Mesendoderm (in vitro differentiated cells): ENCODE data around the gene CCDC80.

Source experiments
- DNase-seq: peaks from one replicate; pipeline ENCODE4 v3.0.0; 2013
- H2AK5ac ChIP-seq: 2 replicates; pipeline ENCODE4 v1.6.1; 2013; ENCODE audit warnings: low read length, inconsistent platforms
- H2BK120ac ChIP-seq: 2 replicates; pipeline ENCODE4 v1.6.1; 2013; ENCODE audit warnings: low read depth, mild to moderate bottlenecking, low read length, moderate library complexity, mixed read lengths
- H2BK15ac ChIP-seq: replicated peaks from 2 replicates; pipeline ENCODE4 v1.6.1; 2013; ENCODE audit warnings: low read depth, mild to moderate bottlenecking, moderate library complexity
- H2BK5ac ChIP-seq: 2 replicates; pipeline ENCODE4 v1.6.1; 2013; ENCODE audit warnings: low read length, inconsistent platforms
- H3K18ac ChIP-seq: 2 replicates; pipeline ENCODE4 v1.6.1; 2013; ENCODE audit warnings: mild to moderate bottlenecking, low read length, mixed read lengths
- H3K23ac ChIP-seq: one replicate; pipeline ENCODE4 v1.6.1; 2013; ENCODE audit warnings: low read length
- H3K27ac ChIP-seq: 2 replicates; pipeline ENCODE4 v1.5.1; 2013; ENCODE audit warnings: low read depth, mild to moderate bottlenecking, inconsistent platforms, low read length, moderate library complexity
- H3K27me3 ChIP-seq: 2 replicates; pipeline ENCODE4 v1.6.1; 2013; ENCODE audit warnings: low read length, control low read depth, mild to moderate bottlenecking, inconsistent platforms; ENCODE audit not compliant: insufficient read depth, poor library complexity
- H3K36me3 ChIP-seq: 2 replicates; pipeline ENCODE4 v1.6.1; 2013; ENCODE audit warnings: low read length, inconsistent platforms; ENCODE audit not compliant: control insufficient read depth, insufficient read depth
- H3K4ac ChIP-seq: one replicate; pipeline ENCODE4 v1.6.1; 2013; ENCODE audit warnings: low read depth, mild to moderate bottlenecking, low read length, moderate library complexity
- H3K4me1 ChIP-seq: 2 replicates; pipeline ENCODE4 v1.6.1; 2013; ENCODE audit warnings: low read depth, low read length, inconsistent platforms; ENCODE audit not compliant: control insufficient read depth
- H3K4me2 ChIP-seq: 2 replicates; pipeline ENCODE4 v1.6.1; 2013; ENCODE audit warnings: low read length
- H3K4me3 ChIP-seq: 2 replicates; pipeline ENCODE4 v1.5.1; 2013; ENCODE audit warnings: mild to moderate bottlenecking, low read length
- H3K56ac ChIP-seq: one replicate; pipeline ENCODE4 v1.6.1; 2013; ENCODE audit warnings: low read length
- H3K79me1 ChIP-seq: 2 replicates; pipeline ENCODE4 v1.6.1; 2013; ENCODE audit warnings: low read length, inconsistent platforms
- H3K79me2 ChIP-seq: 2 replicates; pipeline ENCODE4 v1.6.1; 2013; ENCODE audit warnings: mild to moderate bottlenecking, low read length; ENCODE audit not compliant: control insufficient read depth, insufficient read depth
- H3K9ac ChIP-seq: 2 replicates; pipeline ENCODE4 v1.6.1; 2013; ENCODE audit warnings: low read length, inconsistent platforms
- H4K5ac ChIP-seq: one replicate; pipeline ENCODE4 v1.6.1; 2013; ENCODE audit warnings: low read length
- H4K8ac ChIP-seq: one replicate; pipeline ENCODE4 v1.6.1; 2013; ENCODE audit warnings: low read depth, mild to moderate bottlenecking, control low read depth, low read length, moderate library complexity
- WGBS: extraction: QIAGEN DNeasy Blood & Tissue Kit; methylation state at CpG from one replicate; pipeline ENCODE4 v1.1.7; 2013; ENCODE audit warnings: low lambda C conversion rate, missing lambda C conversion rate; ENCODE audit not compliant: insufficient coverage; ENCODE audit errors: extremely low coverage; 5-methylcytosine and 5-hydroxymethylcytosine counted together

The CCDC80 gene

DNA sequence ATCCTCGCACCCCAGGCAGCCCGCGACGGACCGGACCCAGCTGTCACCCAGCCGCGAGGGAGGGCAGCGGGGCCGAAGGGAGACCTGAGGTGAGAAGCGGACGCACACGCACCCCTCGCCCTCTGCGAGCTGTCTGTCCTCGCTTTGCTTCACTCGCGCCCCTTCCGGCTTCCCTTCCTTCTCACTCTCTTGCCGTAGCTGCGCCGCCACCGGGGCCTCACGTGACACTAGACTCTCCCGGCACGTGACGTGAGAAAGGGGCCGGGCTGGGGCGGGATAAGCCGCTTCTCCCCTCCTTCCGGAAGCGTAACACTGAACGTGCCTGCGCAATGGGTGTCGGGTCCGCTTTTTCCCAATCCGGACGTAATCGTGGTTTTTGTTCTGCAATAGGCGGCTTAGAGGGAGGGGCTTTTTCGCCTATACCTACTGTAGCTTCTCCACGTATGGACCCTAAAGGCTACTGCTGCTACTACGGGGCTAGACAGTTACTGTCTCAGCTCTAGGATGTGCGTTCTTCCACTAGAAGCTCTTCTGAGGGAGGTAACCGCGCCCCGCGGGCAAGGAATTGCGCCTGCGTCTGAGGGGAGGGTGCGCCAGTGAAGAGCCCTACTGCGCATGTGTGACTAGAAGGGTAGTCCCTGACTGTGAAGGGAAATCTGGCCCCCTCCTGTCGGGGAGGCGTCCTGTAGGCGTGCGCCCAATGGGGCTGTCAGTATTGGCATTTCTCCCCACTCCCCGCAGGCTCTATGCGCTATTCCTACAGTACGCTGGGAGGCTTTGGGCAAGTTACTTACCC, 79.0 kb downstream of the CCDC80 start, which contains the start of the genes ATG3 and SLC35A5:
ATG3 (minus strand) TSS at position 229 of the 796 bp plus-strand sequence. CDS start 434 bp downstream, outside the sequence.
SLC35A5 (plus strand) TSS at position 312 of the 796 bp plus-strand sequence. CDS start 1,359 bp downstream, outside the sequence.
- no peak within 1 kb of the TSS for H2BK120ac ChIP-seq
- no peak within 1 kb of the TSS for H2BK15ac ChIP-seq
- H3K27ac ChIP-seq = peak within 1 kb of the TSS; percentile 80
- peak; percentile 99 for DNase-seq
- H3K23ac ChIP-seq = no peak within 1 kb of the TSS
- H3K79me2 ChIP-seq = peaks cover 4% of the 10 kb centered on the region
- H3K79me1 ChIP-seq = no peaks in the 10 kb centered on the region
- H2AK5ac ChIP-seq = no peak within 1 kb of the TSS
- H3K4me3 ChIP-seq = peak within 1 kb of the TSS; percentile 96
- H3K27me3 ChIP-seq = no peaks in the 10 kb centered on the region
- peak within 1 kb of the TSS; percentile 90 for H3K9ac ChIP-seq
- no peak within 1 kb of the TSS for H4K5ac ChIP-seq
- no CpG with 5 or more reads among the region's 58 CpGs for WGBS
- H3K18ac ChIP-seq = no peak within 1 kb of the TSS
- H2BK5ac ChIP-seq = peak within 1 kb of the TSS; percentile 93
- peak within 1 kb of the TSS; percentile 77 for H3K4ac ChIP-seq
- no peaks in the 10 kb centered on the region for H3K36me3 ChIP-seq
- H4K8ac ChIP-seq = no peak within 1 kb of the TSS
- H3K4me2 ChIP-seq = peak within 1 kb of the TSS; percentile 96
- H3K56ac ChIP-seq = peak within 1 kb of the TSS; percentile 99
- H3K4me1 ChIP-seq = no peaks in the 10 kb centered on the region

DNA sequence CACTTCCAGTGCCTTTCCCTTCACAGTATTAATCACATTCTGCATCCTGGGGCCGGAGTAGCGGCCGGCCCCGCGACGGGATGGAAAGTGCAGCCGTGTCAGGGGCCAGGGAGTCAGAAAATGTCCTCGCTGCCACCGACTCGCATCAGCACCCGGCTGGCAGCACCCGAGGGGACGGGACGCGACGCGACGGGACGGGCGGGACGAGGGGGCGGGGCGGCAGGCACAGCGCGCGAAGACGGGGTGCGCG, 79.5 kb downstream of the CCDC80 start:
- no peak overlapping the region for H4K5ac ChIP-seq
- H2BK5ac ChIP-seq = peak overlapping the region; percentile 40
- H4K8ac ChIP-seq = no peak overlapping the region
- H2BK120ac ChIP-seq = no peak overlapping the region
- H3K9ac ChIP-seq = peak overlapping the region; percentile 88
- H3K27ac ChIP-seq = peak overlapping the region; percentile 39
- peak overlapping the region; percentile 96 for H3K4me3 ChIP-seq
- no peak overlapping the region for H2BK15ac ChIP-seq
- peaks cover 4% of the 10 kb centered on the region for H3K79me2 ChIP-seq
- no peaks in the 10 kb centered on the region for H3K79me1 ChIP-seq
- H2AK5ac ChIP-seq = no peak overlapping the region
- WGBS = no CpG with 5 or more reads among the region's 29 CpGs
- peak overlapping the region; percentile 97 for H3K56ac ChIP-seq
- H3K4me1 ChIP-seq = no peaks in the 10 kb centered on the region
- no peaks in the 10 kb centered on the region for H3K27me3 ChIP-seq
- H3K18ac ChIP-seq = no peak overlapping the region
- H3K4ac ChIP-seq = no peak overlapping the region
- no peak for DNase-seq
- peak overlapping the region; percentile 96 for H3K4me2 ChIP-seq
- no peak overlapping the region for H3K23ac ChIP-seq
- no peaks in the 10 kb centered on the region for H3K36me3 ChIP-seq

DNA sequence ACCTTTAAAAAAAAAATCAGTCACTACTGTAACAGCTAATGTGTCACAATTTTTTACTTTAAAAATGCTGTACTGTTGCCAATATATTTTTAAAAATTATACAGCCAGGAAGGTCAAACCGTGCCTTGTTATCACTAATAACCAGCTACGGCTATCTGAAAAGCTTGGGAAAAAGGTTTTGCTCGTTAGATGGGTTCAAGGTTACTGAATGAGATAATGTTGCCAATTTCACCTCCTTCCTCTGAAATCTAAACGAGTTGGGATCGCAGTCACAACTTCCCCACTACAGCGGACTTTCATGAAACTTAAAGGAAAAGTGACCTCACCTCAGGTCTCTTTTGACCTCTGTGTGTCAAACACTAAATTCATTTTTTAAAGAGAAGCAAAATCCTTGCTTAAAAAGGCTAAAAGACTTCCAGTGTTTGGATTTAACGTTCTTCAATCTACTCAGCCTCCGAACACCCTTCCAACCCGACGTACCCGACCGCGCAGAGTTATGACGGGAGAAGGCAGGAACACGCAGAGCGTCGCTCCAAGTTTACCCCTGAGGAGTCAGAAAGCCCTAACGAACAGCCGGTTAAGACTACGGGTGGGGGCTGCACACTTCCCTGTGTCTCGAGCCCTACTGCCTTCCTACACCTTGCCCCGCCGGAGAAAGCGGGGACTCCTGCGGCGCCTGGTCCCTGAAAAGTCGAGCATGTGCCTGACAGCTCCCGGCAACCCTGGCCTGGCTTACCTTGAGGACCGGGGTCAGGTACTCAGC, 80.0 kb downstream of the CCDC80 start:
- no peak overlapping the region for H3K4ac ChIP-seq
- H2BK5ac ChIP-seq = no peak overlapping the region
- peak overlapping the region; percentile 19 for H3K27ac ChIP-seq
- H2BK15ac ChIP-seq = no peak overlapping the region
- H2AK5ac ChIP-seq = no peak overlapping the region
- H3K4me3 ChIP-seq = peak overlapping the region; percentile 96
- H3K9ac ChIP-seq = peak overlapping the region; percentile 88
- no peak overlapping the region for H4K5ac ChIP-seq
- H3K79me1 ChIP-seq = no peaks in the 10 kb centered on the region
- no peak overlapping the region for H4K8ac ChIP-seq
- peak overlapping the region; percentile 97 for H3K56ac ChIP-seq
- WGBS = no CpG with 5 or more reads among the region's 29 CpGs
- peak overlapping the region; percentile 96 for H3K4me2 ChIP-seq
- no peak overlapping the region for H2BK120ac ChIP-seq
- no peaks in the 10 kb centered on the region for H3K4me1 ChIP-seq
- peaks cover 4% of the 10 kb centered on the region for H3K79me2 ChIP-seq
- H3K18ac ChIP-seq = no peak overlapping the region
- no peaks in the 10 kb centered on the region for H3K27me3 ChIP-seq
- no peaks in the 10 kb centered on the region for H3K36me3 ChIP-seq
- H3K23ac ChIP-seq = no peak overlapping the region
- DNase-seq = peak; percentile 95

DNA sequence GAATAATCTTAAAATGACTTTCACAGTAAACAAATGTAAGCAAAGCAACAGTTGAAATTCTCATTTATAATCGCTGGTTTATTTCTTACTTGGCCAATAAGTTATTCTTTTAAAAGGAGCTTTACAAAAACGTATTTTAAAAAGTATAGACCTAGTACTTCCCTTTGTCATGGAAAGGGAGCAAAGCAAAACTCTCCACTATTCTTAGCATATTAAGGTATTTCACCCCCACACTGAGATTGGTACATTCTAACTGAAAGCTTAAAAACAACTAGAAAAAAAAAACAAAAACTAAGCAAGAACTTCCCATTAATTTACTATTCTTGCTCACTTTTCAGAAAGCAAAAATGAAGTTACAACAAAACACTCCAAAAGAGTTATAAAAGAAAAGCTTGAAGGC, 80.6 kb downstream of the CCDC80 start:
- no peak overlapping the region for H3K56ac ChIP-seq
- H3K27ac ChIP-seq = no peak overlapping the region
- H4K8ac ChIP-seq = no peak overlapping the region
- no peak overlapping the region for H2BK5ac ChIP-seq
- H3K4me1 ChIP-seq = no peaks in the 10 kb centered on the region
- H3K36me3 ChIP-seq = no peaks in the 10 kb centered on the region
- no peak overlapping the region for H3K4ac ChIP-seq
- no peak for DNase-seq
- no peak overlapping the region for H3K9ac ChIP-seq
- peaks cover 4% of the 10 kb centered on the region for H3K79me2 ChIP-seq
- no CpG with 5 or more reads among the region's 2 CpGs for WGBS
- H4K5ac ChIP-seq = no peak overlapping the region
- no peak overlapping the region for H3K4me2 ChIP-seq
- no peak overlapping the region for H2BK15ac ChIP-seq
- H3K18ac ChIP-seq = no peak overlapping the region
- no peak overlapping the region for H2AK5ac ChIP-seq
- no peak overlapping the region for H3K23ac ChIP-seq
- H3K79me1 ChIP-seq = no peaks in the 10 kb centered on the region
- no peak overlapping the region for H2BK120ac ChIP-seq
- no peaks in the 10 kb centered on the region for H3K27me3 ChIP-seq
- no peak overlapping the region for H3K4me3 ChIP-seq

DNA sequence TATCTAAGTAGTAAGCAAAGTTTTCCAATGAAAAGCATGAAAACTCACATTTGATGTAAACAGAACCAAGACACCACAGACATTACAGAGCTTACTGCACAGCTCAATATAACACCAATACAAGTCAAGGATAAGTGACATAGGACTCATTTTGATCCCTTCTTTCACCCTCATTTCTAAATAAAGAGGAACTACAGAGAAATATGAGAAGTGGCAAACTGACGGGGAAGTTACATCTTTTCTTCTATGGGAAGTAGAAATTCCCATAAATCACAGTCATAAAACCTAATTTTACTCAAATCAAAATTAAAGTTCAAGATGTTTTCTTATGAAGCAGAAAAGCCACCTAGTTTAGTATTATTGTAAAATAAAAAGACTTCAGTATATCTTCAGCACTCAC, 83.0 kb downstream of the CCDC80 start:
- Histone ChIP-seq H3K79me1 (no peaks in the 10 kb centered on the region), H3K27me3 (no peaks in the 10 kb centered on the region), H4K8ac (no peak overlapping the region), H3K23ac (no peak overlapping the region), H3K79me2 (peaks cover 6% of the 10 kb centered on the region), H3K36me3 (no peaks in the 10 kb centered on the region), H3K18ac (no peak overlapping the region), H3K4me2 (no peak overlapping the region), H4K5ac (no peak overlapping the region), H2BK5ac (no peak overlapping the region), H3K4me1 (no peaks in the 10 kb centered on the region), H2BK120ac (no peak overlapping the region), H3K4me3 (no peak overlapping the region), H3K27ac (no peak overlapping the region), H3K4ac (no peak overlapping the region), H2BK15ac (no peak overlapping the region), H3K9ac (no peak overlapping the region), H3K56ac (no peak overlapping the region), H2AK5ac (no peak overlapping the region)
- DNase-seq = no peak
- no CpG with 5 or more reads among the region's 1 CpG for WGBS
